Nephron (organoid): ENCODE data around the gene MIGA1.
A peak's percentile ranks its signal among the peaks of the same experiment; 100 is the strongest.

ENCODE experiments used
- H3K27ac Mint-ChIP-seq, 3 experiments: 2 replicates each; pipeline ENCODE4 v1.8.0; 2020; ENCODE audit warnings: mixed read lengths in 3 of 3, mild to moderate bottlenecking in 2 of 3, moderate library complexity in 1 of 3
- H3K27me3 Mint-ChIP-seq: 2 replicates; pipeline ENCODE4 v1.8.0; 2021; ENCODE audit warnings: low read depth, mild to moderate bottlenecking, moderate library complexity, mixed read lengths
- H3K36me3 Mint-ChIP-seq: 2 replicates; pipeline ENCODE4 v1.8.0; 2020; ENCODE audit warnings: low read depth, mixed read lengths
- H3K4me1 Mint-ChIP-seq: 2 replicates; pipeline ENCODE4 v1.8.0; 2020; ENCODE audit warnings: mixed read lengths
- H3K4me3 Mint-ChIP-seq, 3 experiments: 2 replicates each; pipeline ENCODE4 v1.8.0; 2020; ENCODE audit warnings: mild to moderate bottlenecking in 3 of 3, mixed read lengths in 3 of 3, moderate library complexity in 2 of 3
- H3K9me3 Mint-ChIP-seq: 2 replicates; pipeline ENCODE4 v1.8.0; 2020; ENCODE audit warnings: mixed read lengths
- CTCF ChIP-seq, 3 experiments: fragments of 200-600 bp; sonication (generic); IDR thresholded peaks; one replicate each; pipeline ENCODE4 v1.5.0; 2021; ENCODE audit warnings: antibody characterized with exemption in 3 of 3; ENCODE audit not compliant: unreplicated experiment in 3 of 3

Gene MIGA1

DNA sequence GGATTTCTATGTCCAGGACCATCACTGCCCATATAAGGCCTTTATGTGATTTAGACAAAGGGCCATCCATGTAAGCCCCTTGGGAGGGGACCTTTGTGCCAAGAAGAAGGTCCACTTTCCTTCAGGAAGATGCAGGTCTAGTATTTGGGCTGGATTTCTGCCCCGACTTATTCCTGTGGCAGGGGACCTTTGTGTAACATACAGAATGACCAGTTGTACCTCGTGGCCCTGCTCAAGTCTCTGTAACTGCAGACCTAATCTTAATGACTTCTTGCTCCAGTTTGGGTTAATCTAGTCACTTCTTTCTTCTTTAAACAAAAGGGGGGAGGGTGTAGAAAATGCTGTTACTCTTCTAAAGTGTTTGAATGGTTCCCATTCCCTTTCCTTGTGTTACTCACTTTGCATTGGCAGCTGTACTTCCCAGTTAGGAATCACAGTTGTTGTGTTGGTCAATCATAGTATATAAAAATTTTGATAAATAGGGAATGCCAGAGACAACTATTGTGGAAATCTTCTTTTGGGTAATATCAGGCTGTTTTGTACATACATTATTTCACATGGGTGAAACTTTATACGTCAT, 54.2 kb downstream of the MIGA1 start:
- H3K9me3 Mint-ChIP-seq, result no peaks in the 10 kb centered on the region
- peak overlapping the region in 1 of 3 experiments; percentile 43 for H3K4me3 Mint-ChIP-seq
- peaks cover 8% of the 10 kb centered on the region for H3K36me3 Mint-ChIP-seq
- peak overlapping the region; percentile 72 to 85 (median 76) for H3K27ac Mint-ChIP-seq
- H3K4me1 Mint-ChIP-seq, result peaks cover 65% of the 10 kb centered on the region
- no peaks in the 10 kb centered on the region for H3K27me3 Mint-ChIP-seq
- no peak for TF ChIP-seq CTCF (IDR thresholded peaks at IDR 0.05; ENCODE audit: unreplicated experiment in 3 of 3)

DNA sequence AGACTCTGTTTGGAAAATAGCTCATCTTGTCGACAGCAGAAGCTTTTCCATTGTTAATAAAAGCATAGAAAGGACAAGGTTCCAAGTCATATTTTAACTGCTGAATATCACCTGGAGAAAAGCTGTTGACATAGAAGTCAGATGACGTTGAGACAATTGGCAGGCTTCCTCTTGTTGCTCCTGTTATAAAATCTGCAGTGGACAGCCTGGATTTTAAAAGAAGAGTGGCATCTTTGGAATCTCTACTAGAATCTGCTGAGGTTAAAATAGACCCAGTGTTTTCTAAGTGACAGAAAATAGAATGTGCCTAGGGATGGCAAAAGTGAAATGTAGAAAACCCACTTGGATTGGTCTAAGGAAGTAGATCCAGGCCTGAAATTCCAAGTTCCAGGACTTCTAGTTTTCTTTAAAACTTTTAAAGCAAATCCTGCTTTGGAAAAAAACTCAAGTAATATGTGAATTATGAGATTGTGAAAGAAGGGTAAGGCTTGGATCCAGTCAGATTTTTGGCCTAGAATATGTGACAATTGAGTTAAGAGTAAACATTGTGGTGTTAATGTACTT, 55.4 kb downstream of the MIGA1 start:
- Mint-ChIP-seq H3K4me3 (peak overlapping the region in 1 of 3 experiments; percentile 29), H3K4me1 (peaks cover 61% of the 10 kb centered on the region), H3K27ac (peak overlapping the region; percentile 27 to 87 (median 85)), H3K36me3 (peaks cover 5% of the 10 kb centered on the region), H3K27me3 (no peaks in the 10 kb centered on the region), H3K9me3 (no peaks in the 10 kb centered on the region)
- TF ChIP-seq CTCF (IDR thresholded peaks at IDR 0.05; ENCODE audit: unreplicated experiment in 3 of 3), result no peak

DNA sequence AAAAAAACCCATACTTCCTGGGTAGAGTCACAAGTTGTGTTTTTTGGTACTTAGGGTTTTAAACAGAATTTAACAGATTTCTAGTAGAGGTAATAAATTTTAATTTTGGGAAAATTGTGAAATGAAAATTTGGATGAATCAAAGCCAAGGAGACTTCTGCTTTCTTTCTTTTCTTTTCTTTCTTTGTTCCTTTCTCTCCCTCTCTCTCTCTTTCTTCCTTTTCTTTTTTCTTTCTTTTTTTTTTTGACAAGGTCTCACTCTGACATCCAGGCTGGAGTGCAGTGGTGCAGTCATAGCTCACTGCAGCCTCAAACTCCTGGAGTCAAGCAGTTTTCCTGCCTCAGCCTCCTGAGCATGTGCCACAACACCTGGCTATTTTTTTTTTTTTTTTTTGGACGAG, 62.1 kb downstream of the MIGA1 start:
- Mint-ChIP-seq H3K9me3 (no peaks in the 10 kb centered on the region), H3K36me3 (peaks cover 12% of the 10 kb centered on the region), H3K4me1 (no peaks in the 10 kb centered on the region), H3K27me3 (no peaks in the 10 kb centered on the region), H3K4me3 (no peak overlapping the region), H3K27ac (no peak overlapping the region)
- TF ChIP-seq CTCF (IDR thresholded peaks at IDR 0.05; ENCODE audit: unreplicated experiment in 3 of 3), result no peak

- Mint-ChIP-seq H3K27ac (no peak overlapping the region), H3K27me3 (no peaks in the 10 kb centered on the region), H3K4me3 (no peak overlapping the region), H3K4me1 (no peaks in the 10 kb centered on the region), H3K36me3 (peaks cover 19% of the 10 kb centered on the region), H3K9me3 (no peaks in the 10 kb centered on the region)
- TF ChIP-seq CTCF (IDR thresholded peaks at IDR 0.05; ENCODE audit: unreplicated experiment in 3 of 3), result no peak
Observed at GRCh38 chr1:77845951-77846350, 66.5 kb downstream of the MIGA1 start.

GRCh38 chr1:77846966-77847365, 67.5 kb downstream of the MIGA1 start:
- no peak for TF ChIP-seq CTCF (IDR thresholded peaks at IDR 0.05; ENCODE audit: unreplicated experiment in 3 of 3)
- H3K4me3 Mint-ChIP-seq, result no peak overlapping the region
- H3K9me3 Mint-ChIP-seq, result no peaks in the 10 kb centered on the region
- H3K27me3 Mint-ChIP-seq, result no peaks in the 10 kb centered on the region
- H3K36me3 Mint-ChIP-seq, result peaks cover 19% of the 10 kb centered on the region
- no peaks in the 10 kb centered on the region for H3K4me1 Mint-ChIP-seq
- H3K27ac Mint-ChIP-seq, result no peak overlapping the region

DNA sequence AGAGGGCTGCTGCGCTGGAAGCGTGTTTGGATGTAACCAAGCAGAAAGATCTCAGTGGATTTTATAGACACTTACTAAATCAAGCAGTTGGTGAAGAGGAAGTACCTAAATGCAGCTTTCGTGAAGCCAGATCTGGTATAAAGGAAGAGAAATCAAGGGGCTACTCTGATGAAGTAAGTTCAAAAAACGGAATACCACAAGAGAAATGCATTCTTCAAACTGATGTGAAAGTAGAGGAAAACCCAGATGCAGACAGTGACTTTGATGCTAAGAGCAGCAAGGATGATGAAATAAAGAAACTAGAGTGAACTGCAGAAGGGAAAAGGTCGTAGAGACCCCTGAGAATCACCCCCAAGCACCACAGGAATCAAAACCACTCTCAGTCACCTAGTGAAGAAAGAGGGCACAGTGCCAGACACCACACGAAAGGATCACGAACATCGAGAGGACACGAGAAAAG, 68.2 kb downstream of the MIGA1 start:
- no peak for TF ChIP-seq CTCF (IDR thresholded peaks at IDR 0.05; ENCODE audit: unreplicated experiment in 3 of 3)
- Mint-ChIP-seq H3K4me3 (no peak overlapping the region), H3K9me3 (no peaks in the 10 kb centered on the region), H3K36me3 (peaks cover 19% of the 10 kb centered on the region), H3K27ac (no peak overlapping the region), H3K4me1 (no peaks in the 10 kb centered on the region), H3K27me3 (no peaks in the 10 kb centered on the region)
